ENCODE data around the gene CHD5. TPM values are rescaled to one million over a fixed set of nuclear protein-coding genes. Genes with fewer than 3 reads are reported as not detected.

CHD5 gene
- total and polyA plus RNA-seq, 2 of the 13 experiments (the other 11 are each of a cell fraction or from before 2014, with no cell fraction given) = 0.02 to 0.21 TPM

- DNase-seq (ENCODE audit: low spot score) (no peak), FAIRE-seq (no peak), ATAC-seq (no peak)
- Histone ChIP-seq H3K4me2 (ENCODE audit: low read depth, low read length) (no peak overlapping the region), H3K27me3 (ENCODE audit: control insufficient read depth in 1 of 2, insufficient read depth in 2 of 2, low read length in 2 of 2) (peaks cover 9 to 44% of the 10 kb centered on the region in 2 experiments; a peak in 4 of 5 replicates), H2AFZ (ENCODE audit: low read length) (no peak overlapping the region), H3K79me2 (ENCODE audit: insufficient read depth, low read length) (no peaks in the 10 kb centered on the region), H3K9ac (ENCODE audit: insufficient read depth, low read depth, low read length) (no peak overlapping the region), H4K20me1 (ENCODE audit: insufficient read depth, low read length) (no peaks in the 10 kb centered on the region), H3K36me3 (replicated peaks in 1 of 2; ENCODE audit: control insufficient read depth in 1 of 2, insufficient read depth in 2 of 2, low read length in 2 of 2) (no peaks in the 10 kb centered on the region), H3K4me3 (replicated peaks in 1 of 3; ENCODE audit: insufficient read depth in 1 of 3, low read depth in 2 of 3, low read length in 3 of 3) (no peak overlapping the region), H3K9me3 (ENCODE audit: low read length) (no peaks in the 10 kb centered on the region), H3K27ac (ENCODE audit: extremely low read length, insufficient read depth, low read length) (no peak overlapping the region), H3K4me1 (ENCODE audit: insufficient read depth, low read length) (no peaks in the 10 kb centered on the region)
- TF ChIP-seq, protein P1, sequence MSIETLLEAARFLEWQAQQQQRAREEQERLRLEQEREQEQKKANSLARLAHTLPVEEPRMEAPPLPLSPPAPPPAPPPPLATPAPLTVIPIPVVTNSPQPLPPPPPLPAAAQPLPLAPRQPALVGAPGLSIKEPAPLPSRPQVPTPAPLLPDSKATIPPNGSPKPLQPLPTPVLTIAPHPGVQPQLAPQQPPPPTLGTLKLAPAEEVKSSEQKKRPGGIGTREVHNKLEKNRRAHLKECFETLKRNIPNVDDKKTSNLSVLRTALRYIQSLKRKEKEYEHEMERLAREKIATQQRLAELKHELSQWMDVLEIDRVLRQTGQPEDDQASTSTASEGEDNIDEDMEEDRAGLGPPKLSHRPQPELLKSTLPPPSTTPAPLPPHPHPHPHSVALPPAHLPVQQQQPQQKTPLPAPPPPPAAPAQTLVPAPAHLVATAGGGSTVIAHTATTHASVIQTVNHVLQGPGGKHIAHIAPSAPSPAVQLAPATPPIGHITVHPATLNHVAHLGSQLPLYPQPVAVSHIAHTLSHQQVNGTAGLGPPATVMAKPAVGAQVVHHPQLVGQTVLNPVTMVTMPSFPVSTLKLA (IDR thresholded peaks at IDR 0.05) = 0 out of 2 replicates have a peak, but pooled peaks have one; percentile 17
- TF ChIP-seq, protein P2, sequence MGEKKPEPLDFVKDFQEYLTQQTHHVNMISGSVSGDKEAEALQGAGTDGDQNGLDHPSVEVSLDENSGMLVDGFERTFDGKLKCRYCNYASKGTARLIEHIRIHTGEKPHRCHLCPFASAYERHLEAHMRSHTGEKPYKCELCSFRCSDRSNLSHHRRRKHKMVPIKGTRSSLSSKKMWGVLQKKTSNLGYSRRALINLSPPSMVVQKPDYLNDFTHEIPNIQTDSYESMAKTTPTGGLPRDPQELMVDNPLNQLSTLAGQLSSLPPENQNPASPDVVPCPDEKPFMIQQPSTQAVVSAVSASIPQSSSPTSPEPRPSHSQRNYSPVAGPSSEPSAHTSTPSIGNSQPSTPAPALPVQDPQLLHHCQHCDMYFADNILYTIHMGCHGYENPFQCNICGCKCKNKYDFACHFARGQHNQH (CRISPR knock-in tag; IDR thresholded peaks at IDR 0.05) = no peak
- no peak for TF ChIP-seq NCOA5 (CRISPR knock-in tag; IDR thresholded peaks at IDR 0.05)
- TF ChIP-seq CENPT (CRISPR knock-in tag; IDR thresholded peaks at IDR 0.05; ENCODE audit: low read depth) = no peak
- CTCF ChIA-PET (ENCODE audit: low intra/inter-chr PET ratio, low total read pairs) = no interaction called here
- POLR2A ChIA-PET = no interaction called here
- WGBS (ENCODE audit: low lambda C conversion rate) = 10% methylated on average over 10 of the region's 22 CpGs
- in situ Hi-C loops (cut with HindIII; ENCODE audit: extremely low pct_ligation_motif_present, low pct_unique_long_range_greater_than_20kb) (no loop called here), intact Hi-C loops (cut with micrococcal nuclease; ENCODE audit: unreplicated experiment) (loop anchor here (10.0 kb wide), 1 partner anchor 142 kb away; the partner anchor contains the start of gene HES3)
- no TSS peak for BruUV-seq (replicated peaks)
These were observed 76.8 kb downstream of the CHD5 start for GRCh38 chr1:6103111-6103853.

- no peak overlapping the region for H2AFZ ChIP-seq (ENCODE audit: low read length)
- H3K9me3 ChIP-seq (ENCODE audit: low read length) = no peaks in the 10 kb centered on the region
- DNase-seq (ENCODE audit: low spot score) (no peak), ATAC-seq (no peak), FAIRE-seq (no peak)
- no peak overlapping the region for H3K27ac ChIP-seq (ENCODE audit: extremely low read length, insufficient read depth, low read length)
- H3K4me2 ChIP-seq (ENCODE audit: low read depth, low read length) = no peak overlapping the region
- no peaks in the 10 kb centered on the region for H4K20me1 ChIP-seq (ENCODE audit: insufficient read depth, low read length)
- no peak overlapping the region for H3K9ac ChIP-seq (ENCODE audit: insufficient read depth, low read depth, low read length)
- WGBS (ENCODE audit: low lambda C conversion rate) = no CpG with 5 or more reads among the region's 9 CpGs
- no peaks in the 10 kb centered on the region for H3K79me2 ChIP-seq (ENCODE audit: insufficient read depth, low read length)
- no peaks in the 10 kb centered on the region for H3K4me1 ChIP-seq (ENCODE audit: insufficient read depth, low read length)
- peaks cover 9 to 44% of the 10 kb centered on the region in 2 experiments; a peak in 4 of 5 replicates for H3K27me3 ChIP-seq (ENCODE audit: control insufficient read depth in 1 of 2, insufficient read depth in 2 of 2, low read length in 2 of 2)
- ChIA-PET POLR2A (no interaction called here), CTCF (ENCODE audit: low intra/inter-chr PET ratio, low total read pairs) (no interaction called here)
- BruUV-seq (replicated peaks) = no TSS peak
- no peaks in the 10 kb centered on the region for H3K36me3 ChIP-seq (replicated peaks in 1 of 2; ENCODE audit: control insufficient read depth in 1 of 2, insufficient read depth in 2 of 2, low read length in 2 of 2)
- no peak overlapping the region for H3K4me3 ChIP-seq (replicated peaks in 1 of 3; ENCODE audit: insufficient read depth in 1 of 3, low read depth in 2 of 3, low read length in 3 of 3)
- in situ Hi-C loops (cut with HindIII; ENCODE audit: extremely low pct_ligation_motif_present, low pct_unique_long_range_greater_than_20kb) (no loop called here), intact Hi-C loops (cut with micrococcal nuclease; ENCODE audit: unreplicated experiment) (loop anchor here (10.0 kb wide), 1 partner anchor 142 kb away; the partner anchor contains the start of gene HES3)
- TF ChIP-seq HNF4G (IDR thresholded peaks at IDR 0.05; ENCODE audit: borderline replicate concordance, low read depth, low read length) = no peak
- TF ChIP-seq HNF4G (CRISPR knock-in tag; IDR thresholded peaks at IDR 0.05; ENCODE audit: borderline replicate concordance, low read depth) = no peak
- no peak for TF ChIP-seq RFX3 (CRISPR knock-in tag; IDR thresholded peaks at IDR 0.05)
- TF ChIP-seq ZBTB10 (CRISPR knock-in tag; IDR thresholded peaks at IDR 0.05; ENCODE audit: borderline replicate concordance) = no peak
- TF ChIP-seq, protein P3, sequence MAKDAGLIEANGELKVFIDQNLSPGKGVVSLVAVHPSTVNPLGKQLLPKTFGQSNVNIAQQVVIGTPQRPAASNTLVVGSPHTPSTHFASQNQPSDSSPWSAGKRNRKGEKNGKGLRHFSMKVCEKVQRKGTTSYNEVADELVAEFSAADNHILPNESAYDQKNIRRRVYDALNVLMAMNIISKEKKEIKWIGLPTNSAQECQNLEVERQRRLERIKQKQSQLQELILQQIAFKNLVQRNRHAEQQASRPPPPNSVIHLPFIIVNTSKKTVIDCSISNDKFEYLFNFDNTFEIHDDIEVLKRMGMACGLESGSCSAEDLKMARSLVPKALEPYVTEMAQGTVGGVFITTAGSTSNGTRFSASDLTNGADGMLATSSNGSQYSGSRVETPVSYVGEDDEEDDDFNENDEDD (CRISPR knock-in tag; IDR thresholded peaks at IDR 0.05; ENCODE audit: borderline replicate concordance) = no peak
- no peak for TF ChIP-seq ZNF703 (CRISPR knock-in tag; IDR thresholded peaks at IDR 0.05; ENCODE audit: borderline replicate concordance)
- TF ChIP-seq HOXA7 (CRISPR knock-in tag; IDR thresholded peaks at IDR 0.05) = no peak
These were observed 77.6 kb downstream of the CHD5 start for GRCh38 chr1:6102532-6102845.

Data from HepG2 (cell line).